HK-2 (cell line): ENCODE results near the gene CHGA.

Source experiments
- DNase-seq: peaks from one replicate; pipeline ENCODE4 v3.0.0-alpha.2; 2018; ENCODE audit not compliant: unreplicated experiment

The CHGA gene

DNA sequence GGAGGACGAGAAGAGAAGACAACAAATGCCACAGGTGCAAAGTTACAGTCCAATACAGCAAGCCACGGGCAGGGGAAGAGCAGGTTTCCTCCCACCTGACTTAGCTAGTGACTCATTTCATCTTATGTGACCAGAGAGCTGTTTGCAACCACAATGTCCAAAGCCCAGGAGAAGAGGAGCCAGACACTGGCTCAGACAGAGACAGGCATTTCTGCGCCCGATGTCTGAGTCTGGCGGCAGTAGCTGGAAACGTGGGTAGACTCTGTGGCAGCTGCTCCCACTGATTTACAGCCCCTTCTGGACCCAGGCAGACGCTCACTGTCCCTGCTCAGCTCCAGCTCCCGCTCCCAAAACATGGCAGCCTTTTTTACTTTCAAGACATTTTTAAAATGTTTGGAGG is 60.0 kb downstream of the CHGA start:
- peak; percentile 15 for DNase-seq

DNA sequence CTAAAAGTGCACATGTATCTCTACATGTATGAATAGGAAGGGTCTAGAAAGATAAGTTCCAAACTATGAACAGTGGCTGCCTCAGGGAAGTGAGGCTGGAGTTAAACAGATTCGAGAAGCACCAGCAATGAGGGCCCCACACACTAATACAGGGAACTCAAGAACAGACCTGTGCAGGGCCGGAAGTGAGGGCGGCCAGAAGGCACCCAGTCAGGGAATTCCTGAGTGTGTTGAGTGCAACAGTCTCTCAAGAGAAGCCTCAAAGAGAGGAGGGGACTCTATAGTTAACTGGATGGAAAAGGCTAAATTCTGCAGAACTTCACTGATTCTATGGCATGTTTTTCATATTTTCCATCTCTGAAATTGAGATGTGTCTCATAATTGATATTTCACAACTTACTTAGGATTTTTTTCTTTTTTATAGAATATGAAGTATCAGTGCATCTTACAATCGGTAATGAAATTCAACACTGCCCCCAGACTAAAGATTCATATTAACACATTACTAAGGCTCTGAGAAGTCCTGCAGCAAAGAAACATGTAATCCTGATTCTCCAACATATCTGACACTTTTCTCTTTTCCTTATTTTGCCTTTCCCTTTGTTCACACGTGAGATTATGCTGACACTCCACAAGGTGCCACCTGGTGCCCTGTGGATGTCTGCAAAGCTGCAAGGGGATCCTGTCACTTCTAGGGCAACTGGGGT is 61.3 kb downstream of the CHGA start:
- no peak for DNase-seq
